Progenitor cell of endocrine pancreas (in vitro differentiated cells): ENCODE data around the gene CLTC. TPM values are rescaled to one million over a fixed set of nuclear protein-coding genes. Genes with fewer than 3 reads are reported as not detected.

ENCODE experiments used
- DNase-seq: peaks from one replicate; pipeline ENCODE4 v3.0.0; 2021; ENCODE audit warnings: low spot score; ENCODE audit not compliant: unreplicated experiment
- H3K27ac Mint-ChIP-seq: 2 replicates; pipeline ENCODE4 v1.8.0; 2021; ENCODE audit warnings: mild to moderate bottlenecking, moderate library complexity, mixed read lengths
- H3K27me3 Mint-ChIP-seq: 2 replicates; pipeline ENCODE4 v1.8.0; 2021; ENCODE audit warnings: mixed read lengths
- H3K36me3 Mint-ChIP-seq: 2 replicates; pipeline ENCODE4 v1.8.0; 2022; ENCODE audit warnings: mixed read lengths; ENCODE audit not compliant: insufficient read depth
- H3K4me1 Mint-ChIP-seq: 2 replicates; pipeline ENCODE4 v1.8.0; 2021; ENCODE audit warnings: low read depth, mixed read lengths
- H3K4me3 Mint-ChIP-seq: 2 replicates; pipeline ENCODE4 v1.8.0; 2021; ENCODE audit warnings: low read depth, mild to moderate bottlenecking, moderate library complexity, mixed read lengths
- H3K9me3 Mint-ChIP-seq: 2 replicates; pipeline ENCODE4 v1.8.0; 2021; ENCODE audit warnings: low read depth, mixed read lengths
- CTCF ChIP-seq: fragments of 200-600 bp; sonication (generic); IDR thresholded peaks from one replicate; pipeline ENCODE4 v1.5.0; 2021; ENCODE audit warnings: antibody characterized with exemption, mild to moderate bottlenecking; ENCODE audit not compliant: unreplicated experiment
- total RNA-seq: library from RNA; stranded (reverse); gene quantifications from 2 replicates; pipeline ENCODE4 v1.2.1, GENCODE V29; 2021

CLTC gene
- total RNA-seq, 1 donor from 2014 or later, result 185 TPM

- no peak overlapping the region for H3K27ac Mint-ChIP-seq
- TF ChIP-seq CTCF, result no peak
- no peaks in the 10 kb centered on the region for H3K4me1 Mint-ChIP-seq
- no peak overlapping the region for H3K4me3 Mint-ChIP-seq
- no peaks in the 10 kb centered on the region for H3K27me3 Mint-ChIP-seq
- peaks cover 22% of the 10 kb centered on the region for H3K36me3 Mint-ChIP-seq
- no peak for DNase-seq
- H3K9me3 Mint-ChIP-seq, result no peaks in the 10 kb centered on the region
Observed at GRCh38 chr17:59678918-59679317, 59.2 kb downstream of the CLTC start.

DNA sequence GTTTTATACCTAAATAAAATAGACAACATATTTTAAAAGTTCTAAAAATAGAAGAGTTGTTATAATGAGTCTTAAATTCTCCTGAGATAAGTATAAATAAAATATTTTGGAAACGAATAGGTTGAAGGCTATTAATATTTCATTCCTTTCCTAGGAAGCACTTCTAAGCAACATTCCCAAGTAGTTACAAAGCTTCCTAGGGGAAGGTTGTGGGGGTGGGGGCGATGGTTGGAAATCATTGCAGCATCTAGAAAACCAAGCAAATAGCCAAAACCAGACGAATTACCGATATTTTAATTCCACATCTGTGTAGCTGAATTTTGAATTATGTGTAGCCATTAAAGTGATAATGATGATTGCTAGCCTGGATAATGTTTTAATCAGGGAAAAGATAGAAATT is 60.6 kb downstream of the CLTC start:
- no peak overlapping the region for H3K27ac Mint-ChIP-seq
- no peaks in the 10 kb centered on the region for H3K4me1 Mint-ChIP-seq
- H3K9me3 Mint-ChIP-seq, result no peaks in the 10 kb centered on the region
- H3K36me3 Mint-ChIP-seq, result peaks cover 27% of the 10 kb centered on the region
- H3K27me3 Mint-ChIP-seq, result no peaks in the 10 kb centered on the region
- DNase-seq, result no peak
- no peak overlapping the region for H3K4me3 Mint-ChIP-seq
- no peak for TF ChIP-seq CTCF

DNA sequence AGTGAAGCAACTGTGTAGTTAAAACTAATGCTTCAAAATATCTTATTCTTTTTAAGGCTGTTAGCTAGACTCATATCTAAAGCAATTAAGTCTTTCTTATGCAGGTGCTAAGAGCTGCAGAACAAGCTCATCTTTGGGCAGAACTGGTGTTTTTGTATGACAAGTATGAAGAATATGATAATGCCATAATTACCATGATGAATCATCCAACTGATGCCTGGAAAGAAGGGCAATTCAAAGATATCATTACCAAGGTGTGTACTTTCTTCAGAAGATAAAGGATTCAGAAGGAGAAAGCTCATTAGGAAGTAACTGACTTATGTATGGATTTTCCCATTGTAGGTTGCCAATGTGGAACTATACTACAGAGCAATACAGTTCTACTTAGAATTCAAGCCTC is 63.6 kb downstream of the CLTC start:
- H3K36me3 Mint-ChIP-seq, result peaks cover 22% of the 10 kb centered on the region
- no peak overlapping the region for H3K4me3 Mint-ChIP-seq
- no peak for DNase-seq
- TF ChIP-seq CTCF, result no peak
- no peak overlapping the region for H3K27ac Mint-ChIP-seq
- no peaks in the 10 kb centered on the region for H3K4me1 Mint-ChIP-seq
- no peaks in the 10 kb centered on the region for H3K27me3 Mint-ChIP-seq
- H3K9me3 Mint-ChIP-seq, result no peaks in the 10 kb centered on the region

DNA sequence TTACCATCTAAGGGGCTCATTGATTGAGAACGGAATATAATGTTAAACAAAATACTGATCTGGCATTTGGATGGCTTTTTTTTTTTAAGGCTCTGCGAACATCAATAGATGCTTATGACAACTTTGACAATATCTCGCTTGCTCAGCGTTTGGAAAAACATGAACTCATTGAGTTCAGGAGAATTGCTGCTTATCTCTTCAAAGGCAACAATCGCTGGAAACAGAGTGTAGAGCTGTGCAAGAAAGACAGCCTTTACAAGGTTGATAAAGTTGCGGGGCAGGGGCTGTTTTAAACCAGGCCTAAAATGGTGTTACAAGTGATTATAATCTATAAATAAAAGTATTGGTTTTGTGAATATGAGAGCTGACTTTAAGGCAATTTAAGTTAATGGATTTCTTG is 65.3 kb downstream of the CLTC start:
- no peak for TF ChIP-seq CTCF
- H3K27ac Mint-ChIP-seq, result no peak overlapping the region
- no peaks in the 10 kb centered on the region for H3K4me1 Mint-ChIP-seq
- no peak for DNase-seq
- H3K27me3 Mint-ChIP-seq, result no peaks in the 10 kb centered on the region
- H3K4me3 Mint-ChIP-seq, result no peak overlapping the region
- H3K9me3 Mint-ChIP-seq, result no peaks in the 10 kb centered on the region
- peaks cover 24% of the 10 kb centered on the region for H3K36me3 Mint-ChIP-seq

- DNase-seq, result no peak
- Mint-ChIP-seq H3K36me3 (peaks cover 25% of the 10 kb centered on the region), H3K27ac (no peak overlapping the region), H3K27me3 (no peaks in the 10 kb centered on the region), H3K4me3 (no peak overlapping the region), H3K9me3 (no peaks in the 10 kb centered on the region), H3K4me1 (no peaks in the 10 kb centered on the region)
- TF ChIP-seq CTCF, result no peak
Observed at GRCh38 chr17:59688008-59688407, 68.3 kb downstream of the CLTC start.

DNA sequence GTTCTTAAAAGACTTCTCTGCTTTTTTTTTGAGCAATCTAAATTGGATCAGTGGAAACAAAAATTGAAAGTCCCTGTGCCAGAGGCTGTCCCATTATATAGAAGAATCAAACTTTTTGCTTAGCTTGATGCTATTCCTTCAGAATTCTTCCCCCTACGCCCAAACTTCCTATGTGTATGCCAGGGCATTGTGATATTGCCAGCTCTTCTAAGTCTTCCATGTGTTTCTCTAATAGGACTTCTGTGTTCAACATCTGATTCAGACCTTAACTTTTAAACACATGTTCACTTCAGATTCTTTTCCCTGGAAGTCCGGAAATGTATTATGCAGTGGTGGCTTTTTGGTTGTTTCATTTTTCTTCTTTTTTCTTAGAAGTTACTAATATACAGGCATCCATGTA is 68.8 kb downstream of the CLTC start:
- Mint-ChIP-seq H3K4me3 (no peak overlapping the region), H3K27ac (no peak overlapping the region), H3K36me3 (peaks cover 23% of the 10 kb centered on the region), H3K9me3 (no peaks in the 10 kb centered on the region), H3K4me1 (no peaks in the 10 kb centered on the region), H3K27me3 (no peaks in the 10 kb centered on the region)
- no peak for TF ChIP-seq CTCF
- no peak for DNase-seq
